Neural cell (in vitro differentiated cells): ENCODE results near the gene CHAF1B. TPM values are rescaled to one million over a fixed set of nuclear protein-coding genes. Genes with fewer than 3 reads are reported as not detected.

Experiments used
- H2AFZ ChIP-seq: fragments of 200-600, 300-800 bp; sonication (generic), shearing (Covaris generic); 2 replicates; pipeline ENCODE4 v1.6.0; 2014; ENCODE audit warnings: low read depth, mild to moderate bottlenecking, antibody characterized with exemption, low read length, moderate library complexity
- H3F3A ChIP-seq: fragments of 200-600 bp; shearing (Covaris generic); 2 replicates; pipeline ENCODE4 v1.6.1; 2016; ENCODE audit warnings: mild to moderate bottlenecking, moderate library complexity, mixed read lengths, antibody characterized with exemption, low read length; ENCODE audit not compliant: insufficient read depth, poor library complexity, severe bottlenecking
- H3K27ac ChIP-seq: fragments of 200-600, 300-800 bp; sonication (generic), shearing (Covaris generic); 2 replicates; pipeline ENCODE4 v1.5.1; 2014; ENCODE audit warnings: mild to moderate bottlenecking, low read length, moderate library complexity
- H3K27me3 ChIP-seq: fragments of 300-800, 200-600 bp; sonication (generic), shearing (Covaris generic); 2 replicates; pipeline ENCODE4 v1.6.0; 2014; ENCODE audit warnings: mild to moderate bottlenecking, low read depth, low read length, moderate library complexity; ENCODE audit not compliant: insufficient read depth
- H3K36me3 ChIP-seq: fragments of 300-800, 200-600 bp; sonication (generic), shearing (Covaris generic); 2 replicates; pipeline ENCODE4 v1.5.1; 2014; ENCODE audit warnings: mild to moderate bottlenecking, antibody characterized with exemption, low read length, moderate library complexity; ENCODE audit not compliant: insufficient read depth
- H3K4me2 ChIP-seq: fragments of 300-800, 200-600 bp; sonication (generic), shearing (Covaris generic); 2 replicates; pipeline ENCODE4 v1.6.0; 2014; ENCODE audit warnings: mild to moderate bottlenecking, low read length
- H3K4me3 ChIP-seq: fragments of 300-800, 200-600 bp; sonication (generic), shearing (Covaris generic); 2 replicates; pipeline ENCODE4 v1.5.1; 2014; ENCODE audit warnings: mild to moderate bottlenecking, low read length, moderate library complexity
- H3K79me2 ChIP-seq: fragments of 200-600 bp; shearing (Covaris generic); replicated peaks from 2 replicates; pipeline ENCODE4 v1.6.0; 2014; ENCODE audit warnings: mild to moderate bottlenecking, low read length, moderate library complexity; ENCODE audit not compliant: insufficient read depth
- H3K9ac ChIP-seq: fragments of 300-800, 200-600 bp; sonication (generic), shearing (Covaris generic); 2 replicates; pipeline ENCODE4 v1.6.1; 2016; ENCODE audit warnings: mild to moderate bottlenecking, low read length, mixed read lengths
- H3K9me2 ChIP-seq: fragments of 200-600 bp; shearing (Covaris generic); 2 replicates; pipeline ENCODE4 v1.6.1; 2016; ENCODE audit warnings: mild to moderate bottlenecking, low read length, mixed read lengths; ENCODE audit not compliant: insufficient read depth
- H3K9me3 ChIP-seq: fragments of 200-600, 300-800 bp; sonication (generic), shearing (Covaris generic); 2 replicates; pipeline ENCODE4 v1.6.1; 2016; ENCODE audit warnings: mild to moderate bottlenecking, mixed run types, low read length, moderate library complexity, mixed read lengths
- H4K20me1 ChIP-seq: fragments of 200-600 bp; shearing (Covaris generic); 2 replicates; pipeline ENCODE4 v1.6.1; 2016; ENCODE audit warnings: mild to moderate bottlenecking, mixed run types; ENCODE audit not compliant: insufficient read depth
- CTCF ChIP-seq: fragments of 450-650 bp; IDR thresholded peaks from 2 replicates; pipeline ENCODE4 v1.5.1; 2014; ENCODE audit warnings: antibody characterized with exemption, mild to moderate bottlenecking, moderate library complexity; ENCODE audit not compliant: poor library complexity, severe bottlenecking
- EP300 ChIP-seq: fragments of 450-650 bp; conservative IDR thresholded peaks from 2 replicates; pipeline ENCODE4 v1.6.1; 2014; ENCODE audit warnings: antibody characterized with exemption, mild to moderate bottlenecking, moderate library complexity; ENCODE audit not compliant: poor library complexity, severe bottlenecking
- EZH2 ChIP-seq: fragments of 200-600, 300-800 bp; shearing (Covaris generic), sonication (generic); IDR thresholded peaks from 2 replicates; pipeline ENCODE4 v1.6.1; 2014; ENCODE audit warnings: antibody characterized with exemption, low read length, borderline replicate concordance, mild to moderate bottlenecking; ENCODE audit not compliant: insufficient read depth, poor library complexity, severe bottlenecking
- MXI1 ChIP-seq: fragments of 450-650 bp; conservative IDR thresholded peaks from 2 replicates; pipeline ENCODE4 v1.6.1; 2014; ENCODE audit warnings: antibody characterized with exemption, mild to moderate bottlenecking; ENCODE audit not compliant: poor library complexity, severe bottlenecking
- POLR2AphosphoS5 ChIP-seq: IDR thresholded peaks from 2 replicates; pipeline ENCODE4 v1.6.1; 2012
- RAD21 ChIP-seq: fragments of 450-650 bp; conservative IDR thresholded peaks from 2 replicates; pipeline ENCODE4 v1.6.1; 2014; ENCODE audit warnings: antibody characterized with exemption, mild to moderate bottlenecking, moderate library complexity
- REST ChIP-seq: IDR thresholded peaks from 2 replicates; pipeline ENCODE4 v1.6.1; 2012; ENCODE audit warnings: borderline replicate concordance
- SMC3 ChIP-seq: fragments of 450-650 bp; conservative IDR thresholded peaks from 2 replicates; pipeline ENCODE4 v1.6.1; 2014; ENCODE audit warnings: antibody characterized with exemption, mild to moderate bottlenecking, moderate library complexity; ENCODE audit not compliant: poor library complexity
- TAF1 ChIP-seq: IDR thresholded peaks from 2 replicates; pipeline ENCODE4 v1.6.1; 2012; ENCODE audit warnings: low read depth
- polyA plus RNA-seq: library from polyadenylated mRNA; depleted of rRNA; stranded (reverse); fragments of >200 nt; gene quantifications from 2 replicates; pipeline ENCODE4 v1.2.3, GENCODE V29; 2014

CHAF1B gene
- polyA plus RNA-seq, 1 donor from 2014 or later: 0.72 TPM

GRCh38 chr21:36408568-36408967 lies 23.4 kb downstream of the CHAF1B start:
- H3K36me3 ChIP-seq: no peaks in the 10 kb centered on the region
- H3K9me3 ChIP-seq: no peaks in the 10 kb centered on the region
- no peak overlapping the region for H3K9ac ChIP-seq
- TF ChIP-seq EP300 (no peak), MXI1 (no peak), TAF1 (no peak), SMC3 (no peak), EZH2 (no peak), CTCF (no peak), RAD21 (no peak), POLR2AphosphoS5 (no peak), REST (no peak)
- no peak overlapping the region for H3K4me2 ChIP-seq
- H3F3A ChIP-seq: no peaks in the 10 kb centered on the region
- H2AFZ ChIP-seq: no peak overlapping the region
- no peaks in the 10 kb centered on the region for H4K20me1 ChIP-seq
- no peaks in the 10 kb centered on the region for H3K27me3 ChIP-seq
- no peaks in the 10 kb centered on the region for H3K79me2 ChIP-seq
- no peak overlapping the region for H3K27ac ChIP-seq
- H3K9me2 ChIP-seq: no peaks in the 10 kb centered on the region
- H3K4me3 ChIP-seq: no peak overlapping the region

- no peak overlapping the region for H3K27ac ChIP-seq
- H3K4me2 ChIP-seq: no peak overlapping the region
- H3K79me2 ChIP-seq: no peaks in the 10 kb centered on the region
- no peak overlapping the region for H2AFZ ChIP-seq
- no peaks in the 10 kb centered on the region for H4K20me1 ChIP-seq
- no peaks in the 10 kb centered on the region for H3F3A ChIP-seq
- no peak overlapping the region for H3K9ac ChIP-seq
- no peak overlapping the region for H3K4me3 ChIP-seq
- no peaks in the 10 kb centered on the region for H3K36me3 ChIP-seq
- no peaks in the 10 kb centered on the region for H3K27me3 ChIP-seq
- TF ChIP-seq TAF1: no peak
- no peak for TF ChIP-seq SMC3
- TF ChIP-seq MXI1: no peak
- no peak for TF ChIP-seq CTCF
- TF ChIP-seq RAD21: no peak
- no peak for TF ChIP-seq EP300
- TF ChIP-seq EZH2: no peak
- TF ChIP-seq POLR2AphosphoS5: no peak
- TF ChIP-seq REST: no peak
- H3K9me3 ChIP-seq: no peaks in the 10 kb centered on the region
- no peaks in the 10 kb centered on the region for H3K9me2 ChIP-seq
Measured at GRCh38 chr21:36411301-36411700, 26.1 kb downstream of the CHAF1B start.
